LNCaP clone FGC (cell line): Measurements from ENCODE around the gene RAP2A.

Source experiments
- DNase-seq: peaks from one replicate; pipeline ENCODE4 v3.0.0-alpha.2; 2011; ENCODE audit warnings: low read depth
- H3K4me3 ChIP-seq: 2 replicates; pipeline ENCODE4 v1.5.1; 2011; ENCODE audit warnings: mild to moderate bottlenecking, low read depth, low read length, control low read depth
- CTCF ChIP-seq: IDR thresholded peaks from 2 replicates; pipeline ENCODE4 v1.5.1; 2012; ENCODE audit warnings: mild to moderate bottlenecking; ENCODE audit not compliant: control insufficient read depth, insufficient read depth; ENCODE audit errors: extremely low read depth

The RAP2A gene

GRCh38 chr13:97460004-97460775, 26.2 kb downstream of the RAP2A start:
- DNase-seq: no peak
- H3K4me3 ChIP-seq: no peak overlapping the region
- no peak for TF ChIP-seq CTCF

GRCh38 chr13:97460853-97461252, 26.9 kb downstream of the RAP2A start:
- DNase-seq: no peak
- TF ChIP-seq CTCF: no peak
- no peak overlapping the region for H3K4me3 ChIP-seq

- TF ChIP-seq CTCF: no peak
- no peak overlapping the region for H3K4me3 ChIP-seq
- no peak for DNase-seq
Measured at GRCh38 chr13:97464561-97464960, 30.6 kb downstream of the RAP2A start.

- no peak overlapping the region for H3K4me3 ChIP-seq
- DNase-seq: peak; percentile 71
- no peak for TF ChIP-seq CTCF
Measured at GRCh38 chr13:97466722-97467121, 32.8 kb downstream of the RAP2A start.

GRCh38 chr13:97468331-97468730, 34.4 kb downstream of the RAP2A start:
- TF ChIP-seq CTCF: no peak
- no peak overlapping the region for H3K4me3 ChIP-seq
- DNase-seq: no peak

- no peak for DNase-seq
- no peak for TF ChIP-seq CTCF
Measured at GRCh38 chr13:97471711-97472110, 37.7 kb downstream of the RAP2A start.

More at GRCh38 chr13:97471711-97472110, 37.7 kb downstream of the RAP2A start:
- H3K4me3 ChIP-seq: no peak overlapping the region
